Limb (tissue), 2 donors: ENCODE results near the gene DEFB108B.
"Not testable (repeated sequence)": the region's sequence is repeated elsewhere in the genome, so short reads cannot be mapped to it uniquely, and the experiment has no call there.

Experiments used
- DNase-seq, 2 donors: peaks; one replicate each; pipeline ENCODE4 v3.0.0-alpha.2; 2016; ENCODE audit errors: extremely low spot score in 2 of 2

DEFB108B gene

GRCh38 chr11:71832811-71833210 is at the start of gene DEFB108B:
DEFB108B (plus strand) TSS chr11:71833200; CDS start chr11:71833200, 0 bp downstream.
- not testable (repeated sequence) for DNase-seq

GRCh38 chr11:71786114-71786847 is 46.7 kb upstream of the DEFB108B start:
- DNase-seq: peak; percentile 76 to 91

- peak; percentile 97 to 99 for DNase-seq
Observed at GRCh38 chr11:71786848-71787097, 46.2 kb upstream of the DEFB108B start.

GRCh38 chr11:71787098-71787823 is 45.7 kb upstream of the DEFB108B start:
- DNase-seq: peak; percentile 94 to 95

GRCh38 chr11:71787824-71788454 is 45.1 kb upstream of the DEFB108B start:
- DNase-seq: peak in 1 of 2 donors; percentile 4

- DNase-seq: not testable (repeated sequence)
Observed at GRCh38 chr11:71789444-71790196, 43.4 kb upstream of the DEFB108B start.

- not testable (repeated sequence) for DNase-seq
Observed at GRCh38 chr11:71791111-71791510, 41.9 kb upstream of the DEFB108B start.

- not testable (repeated sequence) for DNase-seq
Observed at GRCh38 chr11:71792621-71793235, 40.3 kb upstream of the DEFB108B start.

GRCh38 chr11:71794386-71795040 is 38.5 kb upstream of the DEFB108B start:
- not testable (repeated sequence) for DNase-seq

- DNase-seq: not testable (repeated sequence)
Observed at GRCh38 chr11:71795236-71795635, 37.8 kb upstream of the DEFB108B start.

GRCh38 chr11:71796016-71796415 is 37.0 kb upstream of the DEFB108B start:
- not testable (repeated sequence) for DNase-seq

GRCh38 chr11:71796781-71797180 is 36.2 kb upstream of the DEFB108B start:
- not testable (repeated sequence) for DNase-seq

- DNase-seq: peak in 1 of 2 donors; percentile 10
Observed at GRCh38 chr11:71799556-71800128, 33.4 kb upstream of the DEFB108B start.

- DNase-seq: peak; percentile 18 to 73
Observed at GRCh38 chr11:71800335-71800953, 32.6 kb upstream of the DEFB108B start.

GRCh38 chr11:71801026-71801425 is 32.0 kb upstream of the DEFB108B start:
- DNase-seq: not testable (repeated sequence)

- not testable (repeated sequence) for DNase-seq
Observed at GRCh38 chr11:71802874-71803273, 30.1 kb upstream of the DEFB108B start.

- DNase-seq: not testable (repeated sequence)
Observed at GRCh38 chr11:71804158-71804947, 28.6 kb upstream of the DEFB108B start.

- not testable (repeated sequence) for DNase-seq
Observed at GRCh38 chr11:71812529-71812928, 20.5 kb upstream of the DEFB108B start.
